DMS53 (cell line): ENCODE data around the gene NT5C1B.

Source experiments
- DNase-seq: peaks from one replicate; lab custom pipeline; 2025; lab: John Stamatoyannopoulos, UW

The NT5C1B gene

GRCh38 chr2:18599509-18600254 lies 10.3 kb upstream of the NT5C1B start:
- no peak for DNase-seq

GRCh38 chr2:18598848-18599484 lies 9.6 kb upstream of the NT5C1B start:
- DNase-seq: no peak

GRCh38 chr2:18597618-18598017 lies 8.2 kb upstream of the NT5C1B start:
- DNase-seq: peak; percentile 31

GRCh38 chr2:18596993-18597392 lies 7.6 kb upstream of the NT5C1B start:
- DNase-seq: no peak

- no peak for DNase-seq
Observed at GRCh38 chr2:18593496-18593895, 4.1 kb upstream of the NT5C1B start.

- no peak for DNase-seq
Observed at GRCh38 chr2:18592372-18592771, 3.0 kb upstream of the NT5C1B start.

GRCh38 chr2:18588802-18589201 lies 567 bp downstream of the NT5C1B start:
- no peak for DNase-seq

- no peak for DNase-seq
Observed at GRCh38 chr2:18588049-18588448, 1.3 kb downstream of the NT5C1B start.

- no peak for DNase-seq
Observed at GRCh38 chr2:18585526-18585925, 3.8 kb downstream of the NT5C1B start.

GRCh38 chr2:18584608-18584954 lies 4.8 kb downstream of the NT5C1B start:
- DNase-seq: no peak

GRCh38 chr2:18583905-18584607 lies 5.3 kb downstream of the NT5C1B start:
- no peak for DNase-seq

GRCh38 chr2:18580606-18581005 lies 8.8 kb downstream of the NT5C1B start:
- no peak for DNase-seq

GRCh38 chr2:18578033-18578432 lies 11.3 kb downstream of the NT5C1B start:
- no peak for DNase-seq

- peak; percentile 6 for DNase-seq
Observed at GRCh38 chr2:18566145-18566769, 23.1 kb downstream of the NT5C1B start.

- DNase-seq: no peak
Observed at GRCh38 chr2:18560797-18561085, 28.6 kb downstream of the NT5C1B start.

- peak; percentile 89 for DNase-seq
Observed at GRCh38 chr2:18560031-18560796, 29.2 kb downstream of the NT5C1B start, which contains the start of gene RDH14. RDH14 (minus strand) TSS chr2:18560653; CDS start chr2:18560572, 81 bp downstream.

GRCh38 chr2:18559531-18560030 lies 29.8 kb downstream of the NT5C1B start:
- no peak for DNase-seq

- DNase-seq: peak; percentile 12
Observed at GRCh38 chr2:18558458-18558857, 30.9 kb downstream of the NT5C1B start.

GRCh38 chr2:18557121-18557520 lies 32.2 kb downstream of the NT5C1B start:
- no peak for DNase-seq

GRCh38 chr2:18552351-18553077 lies 36.9 kb downstream of the NT5C1B start:
- peak; percentile 15 for DNase-seq

- peak; percentile 44 for DNase-seq
Observed at GRCh38 chr2:18551623-18552022, 37.7 kb downstream of the NT5C1B start.
